HEK293 (cell line): ENCODE data around the gene ELL.

Source experiments
- CTCF ChIA-PET: fragments of 350-600 bp; formaldehyde crosslinking; extraction: SDS; loops from one replicate; lab custom pipeline; 2021; ENCODE audit warnings: antibody characterized with exemption; lab: Yijun Ruan, JAX
- POLR2A ChIA-PET: fragments of 300-600 bp; formaldehyde crosslinking; extraction: SDS; loops from one replicate; lab custom pipeline; 2020; ENCODE audit warnings: antibody characterized with exemption, inconsistent platforms; lab: Yijun Ruan, JAX
- H3K27ac ChIP-seq: fragments of 200-500 bp; sonication (Bioruptor generic); 2 replicates; pipeline ENCODE4 v1.5.1; 2014; ENCODE audit warnings: low read depth, low read length, control low read depth, inconsistent platforms; ENCODE audit errors: extremely low read depth
- H3K36me3 ChIP-seq, 2 experiments: fragments of 200-500 bp in 1 of 2; sonication (Bioruptor generic) in 1 of 2; 1 replicate in 1 of 2; 2 replicates in 1 of 2; pipeline ENCODE4 v1.5.1; 2014 to 2017; ENCODE audit warnings: inconsistent platforms in 2 of 2, low read length in 2 of 2; ENCODE audit not compliant: control insufficient read depth in 2 of 2, insufficient read depth in 1 of 2
- H3K4me1 ChIP-seq: fragments of 200-500 bp; sonication (Bioruptor generic); 2 replicates; pipeline ENCODE4 v1.5.1; 2014; ENCODE audit warnings: mild to moderate bottlenecking, low read length, inconsistent platforms; ENCODE audit not compliant: control insufficient read depth, insufficient read depth
- H3K4me3 ChIP-seq: 2 replicates; pipeline ENCODE4 v1.5.1; 2011; ENCODE audit warnings: low read depth, mild to moderate bottlenecking, control low read depth, low read length, moderate library complexity
- H3K9me3 ChIP-seq: fragments of 200-500 bp; sonication (Bioruptor generic); 2 replicates; pipeline ENCODE4 v1.5.1; 2014; ENCODE audit warnings: low read depth, low read length, inconsistent platforms; ENCODE audit not compliant: control insufficient read depth, insufficient read depth
- ZBTB8A ChIP-seq: fragments of 450-650 bp; formaldehyde crosslinking; IDR thresholded peaks from 2 replicates; pipeline ENCODE4 v1.5.1; 2016; ENCODE audit warnings: missing biosample characterization, missing genetic modification characterization
- ZFP69B ChIP-seq: fragments of 450-650 bp; formaldehyde crosslinking; IDR thresholded peaks from 2 replicates; pipeline ENCODE4 v1.5.1; 2016; ENCODE audit warnings: missing biosample characterization, missing genetic modification characterization
- ZIC2 ChIP-seq: fragments of 450-650 bp; formaldehyde crosslinking; IDR thresholded peaks from 2 replicates; pipeline ENCODE4 v1.5.1; 2016; ENCODE audit warnings: missing biosample characterization, missing genetic modification characterization
- ZNF121 ChIP-seq: fragments of 450-650 bp; formaldehyde crosslinking; IDR thresholded peaks from 2 replicates; pipeline ENCODE4 v1.5.1; 2016; ENCODE audit warnings: missing biosample characterization, missing genetic modification characterization
- ZNF138 ChIP-seq: fragments of 450-650 bp; formaldehyde crosslinking; IDR thresholded peaks from 2 replicates; pipeline ENCODE4 v1.5.1; 2016; ENCODE audit warnings: missing biosample characterization, missing genetic modification characterization, borderline replicate concordance
- ZNF341 ChIP-seq: fragments of 450-650 bp; formaldehyde crosslinking; IDR thresholded peaks from 2 replicates; pipeline ENCODE4; 2016; ENCODE audit warnings: low read depth, missing biosample characterization, missing genetic modification characterization
- ZNF391 ChIP-seq: fragments of 450-650 bp; formaldehyde crosslinking; IDR thresholded peaks from 2 replicates; pipeline ENCODE4 v1.5.1; 2016; ENCODE audit warnings: low read depth, missing biosample characterization, missing genetic modification characterization, borderline replicate concordance
- ZNF394 ChIP-seq: fragments of 450-650 bp; formaldehyde crosslinking; IDR thresholded peaks from 2 replicates; pipeline ENCODE4 v1.5.1; 2016; ENCODE audit warnings: missing biosample characterization, missing genetic modification characterization, mild to moderate bottlenecking, moderate library complexity, borderline replicate concordance
- ZNF426 ChIP-seq: fragments of 450-650 bp; formaldehyde crosslinking; IDR thresholded peaks from 2 replicates; pipeline ENCODE4 v1.5.1; 2017; ENCODE audit warnings: missing biosample characterization, missing genetic modification characterization, mild to moderate bottlenecking, inconsistent platforms, moderate library complexity
- TF ChIP-seq, protein P1 (sequence below): fragments of 450-650 bp; formaldehyde crosslinking; IDR thresholded peaks from 2 replicates; pipeline ENCODE4 v1.5.1; 2016; ENCODE audit warnings: missing biosample characterization, missing genetic modification characterization
- TF ChIP-seq, protein P2 (sequence below): fragments of 450-650 bp; formaldehyde crosslinking; IDR thresholded peaks from 2 replicates; pipeline ENCODE4 v1.5.1; 2016; ENCODE audit warnings: missing biosample characterization, missing genetic modification characterization
- TF ChIP-seq, protein P3 (sequence below): fragments of 450-650 bp; formaldehyde crosslinking; IDR thresholded peaks from 2 replicates; pipeline ENCODE4 v1.5.1; 2017; ENCODE audit warnings: missing biosample characterization, mild to moderate bottlenecking, missing genetic modification characterization, moderate library complexity
- TF ChIP-seq, protein P4 (sequence below): fragments of 450-650 bp; formaldehyde crosslinking; IDR thresholded peaks from 2 replicates; pipeline ENCODE4 v1.5.1; 2016; ENCODE audit warnings: missing biosample characterization, missing genetic modification characterization

The ELL gene

DNA sequence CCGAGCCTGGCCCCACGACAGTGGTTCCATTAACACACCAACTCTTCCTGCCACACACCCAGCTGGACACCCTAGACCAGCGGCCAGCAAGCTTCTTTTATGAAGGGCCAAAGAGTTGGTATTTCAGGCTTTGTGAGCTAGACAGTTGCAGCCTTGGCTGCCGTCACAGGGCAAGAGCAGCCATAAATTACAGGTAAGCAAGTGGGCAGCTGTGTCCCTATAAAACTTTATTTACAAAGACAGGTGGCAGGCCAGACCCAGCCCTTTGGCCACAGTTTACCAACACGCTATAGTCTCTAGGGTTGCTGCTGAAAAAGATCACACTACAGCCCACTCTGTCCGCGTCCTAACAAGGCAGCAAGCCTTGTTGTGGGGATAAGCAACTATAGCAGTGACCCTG is 13.3 kb downstream of the ELL start:
- ChIA-PET CTCF (no interaction called here), POLR2A (no interaction called here)
- Histone ChIP-seq H3K4me3 (no peak overlapping the region), H3K27ac (no peak overlapping the region), H3K4me1 (no peaks in the 10 kb centered on the region; the same call in none of the 2 replicates), H3K9me3 (no peaks in the 10 kb centered on the region), H3K36me3 (no peaks in the 10 kb centered on the region)
- TF ChIP-seq ZBTB8A (tag by site-specific recombination), result no peak
- no peak for TF ChIP-seq ZNF394 (tag by site-specific recombination)
- no peak for TF ChIP-seq ZNF391
- TF ChIP-seq ZIC2 (tag by site-specific recombination), result no peak
- TF ChIP-seq ZNF426 (tag by site-specific recombination), result no peak

DNA sequence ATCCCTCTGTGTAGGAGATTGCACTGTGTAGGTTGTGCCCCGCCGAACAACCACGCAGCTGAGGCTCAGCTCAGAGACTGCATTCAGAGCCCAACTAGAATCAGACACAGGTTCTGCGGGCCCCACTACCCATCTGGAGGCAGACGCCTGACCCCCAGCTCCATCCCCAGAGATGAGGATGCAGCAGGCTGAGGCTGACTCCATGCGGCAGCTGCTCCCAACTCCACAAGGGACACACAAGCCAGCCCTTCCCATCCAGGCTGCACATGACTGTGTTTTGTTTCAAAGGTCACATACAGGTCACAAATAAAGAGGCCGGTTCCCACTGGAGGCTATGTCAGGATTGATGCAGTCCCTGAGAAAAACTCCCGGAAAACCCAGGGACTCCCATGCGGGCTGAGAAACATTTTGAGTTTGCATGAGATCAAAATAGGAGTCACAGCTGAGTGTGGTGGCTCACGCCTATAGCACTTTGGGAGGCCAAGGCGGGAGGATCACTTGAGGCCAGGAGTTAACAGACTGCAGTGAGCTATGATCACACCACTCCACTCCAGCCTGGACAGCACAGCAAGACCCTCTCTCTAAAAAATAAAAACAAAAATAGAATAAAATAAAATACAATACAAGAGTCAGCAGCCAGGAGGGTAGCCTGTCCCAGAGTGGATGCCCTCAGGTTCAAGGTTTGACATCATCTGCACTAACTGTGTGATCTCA is 14.0 kb downstream of the ELL start:
- ChIA-PET POLR2A (interaction anchor here (0.5 kb wide), 1 partner anchor 850 kb away, joined by 5 read pairs; no protein-coding TSS in a partner anchor), CTCF (interaction anchor here (0.6 to 1.8 kb wide), 4 partner anchors 8 to 34 kb away, joined by 3 to 8 read pairs (median 6); no protein-coding TSS in a partner anchor)
- TF ChIP-seq, protein P1, sequence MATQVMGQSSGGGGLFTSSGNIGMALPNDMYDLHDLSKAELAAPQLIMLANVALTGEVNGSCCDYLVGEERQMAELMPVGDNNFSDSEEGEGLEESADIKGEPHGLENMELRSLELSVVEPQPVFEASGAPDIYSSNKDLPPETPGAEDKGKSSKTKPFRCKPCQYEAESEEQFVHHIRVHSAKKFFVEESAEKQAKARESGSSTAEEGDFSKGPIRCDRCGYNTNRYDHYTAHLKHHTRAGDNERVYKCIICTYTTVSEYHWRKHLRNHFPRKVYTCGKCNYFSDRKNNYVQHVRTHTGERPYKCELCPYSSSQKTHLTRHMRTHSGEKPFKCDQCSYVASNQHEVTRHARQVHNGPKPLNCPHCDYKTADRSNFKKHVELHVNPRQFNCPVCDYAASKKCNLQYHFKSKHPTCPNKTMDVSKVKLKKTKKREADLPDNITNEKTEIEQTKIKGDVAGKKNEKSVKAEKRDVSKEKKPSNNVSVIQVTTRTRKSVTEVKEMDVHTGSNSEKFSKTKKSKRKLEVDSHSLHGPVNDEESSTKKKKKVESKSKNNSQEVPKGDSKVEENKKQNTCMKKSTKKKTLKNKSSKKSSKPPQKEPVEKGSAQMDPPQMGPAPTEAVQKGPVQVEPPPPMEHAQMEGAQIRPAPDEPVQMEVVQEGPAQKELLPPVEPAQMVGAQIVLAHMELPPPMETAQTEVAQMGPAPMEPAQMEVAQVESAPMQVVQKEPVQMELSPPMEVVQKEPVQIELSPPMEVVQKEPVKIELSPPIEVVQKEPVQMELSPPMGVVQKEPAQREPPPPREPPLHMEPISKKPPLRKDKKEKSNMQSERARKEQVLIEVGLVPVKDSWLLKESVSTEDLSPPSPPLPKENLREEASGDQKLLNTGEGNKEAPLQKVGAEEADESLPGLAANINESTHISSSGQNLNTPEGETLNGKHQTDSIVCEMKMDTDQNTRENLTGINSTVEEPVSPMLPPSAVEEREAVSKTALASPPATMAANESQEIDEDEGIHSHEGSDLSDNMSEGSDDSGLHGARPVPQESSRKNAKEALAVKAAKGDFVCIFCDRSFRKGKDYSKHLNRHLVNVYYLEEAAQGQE, result no peak
- peak; percentile 94 for TF ChIP-seq ZNF121 (tag by site-specific recombination)
- TF ChIP-seq, protein P2, sequence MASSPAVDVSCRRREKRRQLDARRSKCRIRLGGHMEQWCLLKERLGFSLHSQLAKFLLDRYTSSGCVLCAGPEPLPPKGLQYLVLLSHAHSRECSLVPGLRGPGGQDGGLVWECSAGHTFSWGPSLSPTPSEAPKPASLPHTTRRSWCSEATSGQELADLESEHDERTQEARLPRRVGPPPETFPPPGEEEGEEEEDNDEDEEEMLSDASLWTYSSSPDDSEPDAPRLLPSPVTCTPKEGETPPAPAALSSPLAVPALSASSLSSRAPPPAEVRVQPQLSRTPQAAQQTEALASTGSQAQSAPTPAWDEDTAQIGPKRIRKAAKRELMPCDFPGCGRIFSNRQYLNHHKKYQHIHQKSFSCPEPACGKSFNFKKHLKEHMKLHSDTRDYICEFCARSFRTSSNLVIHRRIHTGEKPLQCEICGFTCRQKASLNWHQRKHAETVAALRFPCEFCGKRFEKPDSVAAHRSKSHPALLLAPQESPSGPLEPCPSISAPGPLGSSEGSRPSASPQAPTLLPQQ (tag by site-specific recombination), result peak; percentile 70
- TF ChIP-seq, protein P3, sequence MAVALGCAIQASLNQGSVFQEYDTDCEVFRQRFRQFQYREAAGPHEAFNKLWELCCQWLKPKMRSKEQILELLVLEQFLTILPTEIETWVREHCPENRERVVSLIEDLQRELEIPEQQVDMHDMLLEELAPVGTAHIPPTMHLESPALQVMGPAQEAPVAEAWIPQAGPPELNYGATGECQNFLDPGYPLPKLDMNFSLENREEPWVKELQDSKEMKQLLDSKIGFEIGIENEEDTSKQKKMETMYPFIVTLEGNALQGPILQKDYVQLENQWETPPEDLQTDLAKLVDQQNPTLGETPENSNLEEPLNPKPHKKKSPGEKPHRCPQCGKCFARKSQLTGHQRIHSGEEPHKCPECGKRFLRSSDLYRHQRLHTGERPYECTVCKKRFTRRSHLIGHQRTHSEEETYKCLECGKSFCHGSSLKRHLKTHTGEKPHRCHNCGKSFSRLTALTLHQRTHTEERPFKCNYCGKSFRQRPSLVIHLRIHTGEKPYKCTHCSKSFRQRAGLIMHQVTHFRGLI (tag by site-specific recombination), result peak; percentile 97
- TF ChIP-seq ZNF341 (tag by site-specific recombination), result 0 out of 2 replicates have a peak, but pooled peaks have one; percentile 7
- peak; percentile 64; the same call in 1 of the 2 replicates for TF ChIP-seq ZFP69B (tag by site-specific recombination)
- TF ChIP-seq, protein P4, sequence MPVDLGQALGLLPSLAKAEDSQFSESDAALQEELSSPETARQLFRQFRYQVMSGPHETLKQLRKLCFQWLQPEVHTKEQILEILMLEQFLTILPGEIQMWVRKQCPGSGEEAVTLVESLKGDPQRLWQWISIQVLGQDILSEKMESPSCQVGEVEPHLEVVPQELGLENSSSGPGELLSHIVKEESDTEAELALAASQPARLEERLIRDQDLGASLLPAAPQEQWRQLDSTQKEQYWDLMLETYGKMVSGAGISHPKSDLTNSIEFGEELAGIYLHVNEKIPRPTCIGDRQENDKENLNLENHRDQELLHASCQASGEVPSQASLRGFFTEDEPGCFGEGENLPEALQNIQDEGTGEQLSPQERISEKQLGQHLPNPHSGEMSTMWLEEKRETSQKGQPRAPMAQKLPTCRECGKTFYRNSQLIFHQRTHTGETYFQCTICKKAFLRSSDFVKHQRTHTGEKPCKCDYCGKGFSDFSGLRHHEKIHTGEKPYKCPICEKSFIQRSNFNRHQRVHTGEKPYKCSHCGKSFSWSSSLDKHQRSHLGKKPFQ (tag by site-specific recombination), result peak; percentile 58
- no peak for TF ChIP-seq ZNF138 (tag by site-specific recombination)
- H3K4me1 ChIP-seq, result no peaks in the 10 kb centered on the region; the same call in none of the 2 replicates
- H3K27ac ChIP-seq, result no peak overlapping the region
- no peak overlapping the region for H3K4me3 ChIP-seq
- no peaks in the 10 kb centered on the region for H3K9me3 ChIP-seq
- H3K36me3 ChIP-seq, result no peaks in the 10 kb centered on the region
